ENCODE results near the gene COL19A1. TPM values are rescaled to one million over a fixed set of nuclear protein-coding genes. Genes with fewer than 3 reads are reported as not detected.

COL19A1 gene
- total RNA-seq, 1 experiment from 2014 or later = not detected

GRCh38 chr6:70112716-70113115, 246.4 kb downstream of the COL19A1 start:
- no peaks in the 10 kb centered on the region for H3K9me3 ChIP-seq (ENCODE audit: control insufficient read depth, insufficient read depth, low read depth, low read length)
- no peak overlapping the region for H3K4me3 ChIP-seq (ENCODE audit: low read depth in 2 of 2, low read length in 2 of 2)
- TF ChIP-seq SIN3A (IDR thresholded peaks at IDR 0.05; ENCODE audit: borderline replicate concordance, insufficient read depth, low read depth, low read length) = no peak
- no peak for TF ChIP-seq REST (IDR thresholded peaks at IDR 0.05; ENCODE audit: insufficient read depth in 1 of 2, low read depth in 2 of 2, low read length in 1 of 2)
- TF ChIP-seq CTCF (IDR thresholded peaks at IDR 0.05) = no peak
- no peak for TF ChIP-seq POLR2AphosphoS5 (IDR thresholded peaks at IDR 0.05; ENCODE audit: low read depth, low read length)
- no peak for TF ChIP-seq TCF7L2 (IDR thresholded peaks at IDR 0.05; ENCODE audit: low read depth, low read length)
- no peaks in the 10 kb centered on the region for H3K4me1 ChIP-seq (ENCODE audit: control insufficient read depth, insufficient read depth, low read length)
- no peak for ATAC-seq
- BruUV-seq (replicated peaks) = no TSS peak
- H3K36me3 ChIP-seq (ENCODE audit: control insufficient read depth, insufficient read depth, low read length) = no peaks in the 10 kb centered on the region
- H3K27me3 ChIP-seq (ENCODE audit: control insufficient read depth, insufficient read depth, low read length) = peaks cover 1% of the 10 kb centered on the region
- POLR2A ChIA-PET = no interaction called here
- H3K27ac ChIP-seq (ENCODE audit: low read length) = no peak overlapping the region
- intact Hi-C loops (cut with micrococcal nuclease; ENCODE audit: unreplicated experiment) = no loop called here
- in situ Hi-C loops (cut with HindIII; ENCODE audit: low pct_unique_long_range_greater_than_20kb, low sequenced_read_pairs) = no loop called here
- DNase-seq (ENCODE audit: low read depth, low spot score) = no peak
- CTCF ChIA-PET = no interaction called here

- BruUV-seq (replicated peaks) = no TSS peak
- intact Hi-C loops (cut with micrococcal nuclease; ENCODE audit: unreplicated experiment) = no loop called here
- TF ChIP-seq REST (IDR thresholded peaks at IDR 0.05; ENCODE audit: insufficient read depth in 1 of 2, low read depth in 2 of 2, low read length in 1 of 2) = no peak
- TF ChIP-seq CTCF (IDR thresholded peaks at IDR 0.05) = no peak
- TF ChIP-seq POLR2AphosphoS5 (IDR thresholded peaks at IDR 0.05; ENCODE audit: low read depth, low read length) = no peak
- TF ChIP-seq SIN3A (IDR thresholded peaks at IDR 0.05; ENCODE audit: borderline replicate concordance, insufficient read depth, low read depth, low read length) = no peak
- TF ChIP-seq TCF7L2 (IDR thresholded peaks at IDR 0.05; ENCODE audit: low read depth, low read length) = no peak
- ChIA-PET POLR2A (no interaction called here), CTCF (no interaction called here)
- Histone ChIP-seq H3K27me3 (ENCODE audit: control insufficient read depth, insufficient read depth, low read length) (no peaks in the 10 kb centered on the region; the same call in 1 of the 2 replicates), H3K9me3 (ENCODE audit: control insufficient read depth, insufficient read depth, low read depth, low read length) (no peaks in the 10 kb centered on the region), H3K4me1 (ENCODE audit: control insufficient read depth, insufficient read depth, low read length) (no peaks in the 10 kb centered on the region), H3K36me3 (ENCODE audit: control insufficient read depth, insufficient read depth, low read length) (no peaks in the 10 kb centered on the region), H3K4me3 (ENCODE audit: low read depth in 2 of 2, low read length in 2 of 2) (no peak overlapping the region), H3K27ac (ENCODE audit: low read length) (no peak overlapping the region)
- ATAC-seq = no peak
- in situ Hi-C loops (cut with HindIII; ENCODE audit: low pct_unique_long_range_greater_than_20kb, low sequenced_read_pairs) = no loop called here
- no peak for DNase-seq (ENCODE audit: low read depth, low spot score)
Observed at GRCh38 chr6:70113171-70113570, 246.8 kb downstream of the COL19A1 start.
